ENCODE measurements around the gene TRAF3. TPM values are rescaled to one million over a fixed set of nuclear protein-coding genes. Genes with fewer than 3 reads are reported as not detected.
"Not testable (repeated sequence)": the region's sequence is repeated elsewhere in the genome, so short reads cannot be mapped to it uniquely, and the experiment has no call there.

The TRAF3 gene
- total RNA-seq, 4 donors from 2014 or later: 12.6 to 44.9 (median 28.1) TPM

DNA sequence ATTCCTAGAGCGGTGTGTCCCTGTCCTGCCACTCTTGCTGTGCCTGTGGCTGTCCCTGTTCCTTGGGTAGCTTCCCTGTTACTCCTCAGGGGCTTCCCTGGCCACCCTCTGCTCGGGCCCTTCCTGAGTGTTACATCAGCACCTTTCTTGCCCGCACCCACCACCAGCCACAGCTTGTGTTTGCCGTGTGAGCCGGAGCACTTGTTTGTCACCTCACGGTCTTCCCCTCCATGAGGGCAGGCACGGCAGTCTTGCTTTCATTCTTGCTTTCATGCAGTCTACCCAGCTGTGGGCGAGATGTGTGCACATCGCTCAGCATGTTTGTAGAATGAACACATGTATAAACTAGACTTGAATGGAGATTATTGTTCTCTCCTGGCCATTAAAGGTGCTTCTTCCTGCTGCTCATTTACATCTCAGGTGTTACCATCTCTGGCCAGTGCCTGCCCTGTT lies 42.0 kb downstream of the TRAF3 start:
- DNase-seq (ENCODE audit: low spot score) (no peak), ATAC-seq (ENCODE audit: low FRiP score) (no peak)
- TF ChIP-seq, protein P1, sequence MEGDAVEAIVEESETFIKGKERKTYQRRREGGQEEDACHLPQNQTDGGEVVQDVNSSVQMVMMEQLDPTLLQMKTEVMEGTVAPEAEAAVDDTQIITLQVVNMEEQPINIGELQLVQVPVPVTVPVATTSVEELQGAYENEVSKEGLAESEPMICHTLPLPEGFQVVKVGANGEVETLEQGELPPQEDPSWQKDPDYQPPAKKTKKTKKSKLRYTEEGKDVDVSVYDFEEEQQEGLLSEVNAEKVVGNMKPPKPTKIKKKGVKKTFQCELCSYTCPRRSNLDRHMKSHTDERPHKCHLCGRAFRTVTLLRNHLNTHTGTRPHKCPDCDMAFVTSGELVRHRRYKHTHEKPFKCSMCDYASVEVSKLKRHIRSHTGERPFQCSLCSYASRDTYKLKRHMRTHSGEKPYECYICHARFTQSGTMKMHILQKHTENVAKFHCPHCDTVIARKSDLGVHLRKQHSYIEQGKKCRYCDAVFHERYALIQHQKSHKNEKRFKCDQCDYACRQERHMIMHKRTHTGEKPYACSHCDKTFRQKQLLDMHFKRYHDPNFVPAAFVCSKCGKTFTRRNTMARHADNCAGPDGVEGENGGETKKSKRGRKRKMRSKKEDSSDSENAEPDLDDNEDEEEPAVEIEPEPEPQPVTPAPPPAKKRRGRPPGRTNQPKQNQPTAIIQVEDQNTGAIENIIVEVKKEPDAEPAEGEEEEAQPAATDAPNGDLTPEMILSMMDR (IDR thresholded peaks at IDR 0.05): no peak

DNA sequence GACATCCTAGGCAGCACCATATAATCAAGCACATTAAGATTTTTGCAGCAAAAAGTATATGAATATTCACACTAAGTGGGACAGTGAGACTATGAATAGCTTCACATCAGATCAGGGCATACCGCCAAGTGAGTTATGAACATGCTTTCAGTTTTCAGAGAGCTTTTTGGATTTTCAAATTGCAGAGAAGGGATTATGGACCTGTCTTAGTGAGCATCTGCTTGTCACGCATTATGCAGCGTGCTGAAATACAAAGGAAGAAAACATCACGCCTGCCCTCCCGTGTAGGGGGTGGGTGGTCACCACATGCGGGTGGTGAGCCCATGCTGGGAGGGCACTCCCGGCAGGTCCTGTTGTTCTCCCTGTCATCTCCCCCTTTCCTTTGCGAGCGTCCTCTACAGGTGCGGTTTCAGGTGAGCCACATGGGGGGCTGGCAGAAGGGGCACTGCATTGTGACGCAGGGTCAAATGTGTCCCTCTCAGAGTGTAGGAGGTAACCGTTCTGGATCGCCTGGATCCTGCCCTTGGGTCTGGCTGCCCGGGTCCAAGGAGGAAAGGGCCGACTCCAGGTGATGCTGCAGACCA lies 42.6 kb downstream of the TRAF3 start:
- DNase-seq (ENCODE audit: low spot score): no peak
- no peak for ATAC-seq (ENCODE audit: low FRiP score)
- TF ChIP-seq, protein P1 (IDR thresholded peaks at IDR 0.05): no peak

DNA sequence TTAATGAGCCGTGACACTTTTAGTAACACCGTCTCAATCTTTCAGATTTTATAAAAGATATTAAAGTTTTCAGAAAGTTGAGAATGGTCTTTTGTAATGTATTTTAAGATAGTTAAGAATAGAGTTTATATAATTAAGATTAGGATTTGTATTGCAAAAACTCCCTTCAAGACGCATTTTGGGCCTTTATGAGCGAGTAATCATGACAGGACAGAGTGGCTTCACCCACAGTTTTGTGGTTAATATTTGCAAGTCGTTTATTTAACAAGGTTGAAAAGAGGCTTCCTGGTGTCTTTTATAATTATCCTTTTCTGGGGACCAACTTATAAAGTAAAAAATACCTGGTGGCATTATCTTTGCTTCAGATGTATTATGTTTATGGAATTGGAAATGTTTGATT lies 44.0 kb downstream of the TRAF3 start:
- TF ChIP-seq, protein P1 (IDR thresholded peaks at IDR 0.05): no peak
- DNase-seq (ENCODE audit: low spot score) (no peak), ATAC-seq (ENCODE audit: low FRiP score) (no peak)

DNA sequence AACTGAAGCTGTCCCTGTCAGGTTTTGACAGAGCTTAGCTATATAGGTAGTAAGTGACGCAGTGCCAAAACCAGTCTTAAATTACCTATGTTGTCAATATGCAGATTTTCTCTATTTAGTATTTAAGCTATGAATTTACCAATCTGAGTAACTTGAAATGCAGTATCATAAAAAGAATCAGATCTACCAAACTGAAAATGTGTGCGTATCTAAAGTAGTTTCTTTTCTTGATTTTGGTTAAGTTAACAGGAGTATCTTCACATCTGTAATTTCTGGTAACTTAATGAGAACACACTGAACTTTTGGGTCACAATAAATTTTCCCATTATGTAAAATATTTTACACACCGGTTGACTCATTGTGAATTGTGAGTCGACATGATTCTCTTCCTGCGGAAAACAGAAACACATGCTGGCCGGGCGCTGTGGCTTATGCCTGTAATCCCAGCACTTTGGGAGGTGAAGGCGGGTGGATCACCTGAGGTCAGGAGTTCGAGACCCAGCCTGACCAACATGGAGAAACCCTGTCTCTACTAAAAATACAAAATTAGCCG lies 45.1 kb downstream of the TRAF3 start:
- DNase-seq (ENCODE audit: low spot score): no peak
- TF ChIP-seq, protein P1 (IDR thresholded peaks at IDR 0.05): no peak
- ATAC-seq (ENCODE audit: low FRiP score): no peak

DNA sequence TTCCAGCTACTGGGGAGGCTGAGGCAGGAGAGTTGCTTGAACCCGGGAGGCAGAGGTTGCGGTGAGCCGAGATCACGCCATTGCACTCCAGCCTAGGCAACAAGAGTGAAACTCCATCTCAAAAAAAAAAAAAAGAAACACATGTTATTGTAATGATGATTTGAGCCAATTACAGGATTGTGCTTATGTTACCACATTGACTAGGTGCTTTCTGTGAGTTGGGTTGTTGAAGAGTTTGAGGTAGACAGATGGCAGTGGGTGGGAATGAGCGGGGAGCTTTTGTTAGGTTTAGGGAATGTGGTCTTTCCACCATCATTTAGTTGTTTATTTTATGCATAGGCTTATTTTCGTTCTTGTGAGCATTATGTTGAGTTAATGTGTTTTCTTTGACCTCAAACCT lies 45.6 kb downstream of the TRAF3 start:
- not testable (repeated sequence) for DNase-seq (ENCODE audit: low spot score); ATAC-seq (ENCODE audit: low FRiP score)

DNA sequence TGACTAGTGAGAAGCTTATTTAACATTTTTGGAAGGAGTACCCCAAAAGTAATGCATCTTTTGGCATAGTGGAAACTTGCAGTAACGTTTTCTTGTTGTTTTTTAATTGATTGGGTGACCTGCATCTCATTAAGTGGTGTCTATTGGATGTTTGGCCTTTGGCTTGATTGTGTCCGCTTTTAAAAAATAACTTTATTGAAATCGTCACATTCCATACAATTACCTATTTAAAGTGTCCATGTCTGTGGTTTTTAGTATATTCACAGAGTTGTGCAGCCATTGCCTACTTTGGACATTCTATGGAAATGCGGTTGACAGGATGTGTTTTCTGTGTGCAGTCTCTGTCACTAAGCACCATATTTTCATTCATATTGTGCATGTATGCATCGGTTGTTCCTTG lies 46.3 kb downstream of the TRAF3 start:
- DNase-seq (ENCODE audit: low spot score) (no peak), ATAC-seq (ENCODE audit: low FRiP score) (no peak)
- TF ChIP-seq, protein P1 (IDR thresholded peaks at IDR 0.05): no peak

DNA sequence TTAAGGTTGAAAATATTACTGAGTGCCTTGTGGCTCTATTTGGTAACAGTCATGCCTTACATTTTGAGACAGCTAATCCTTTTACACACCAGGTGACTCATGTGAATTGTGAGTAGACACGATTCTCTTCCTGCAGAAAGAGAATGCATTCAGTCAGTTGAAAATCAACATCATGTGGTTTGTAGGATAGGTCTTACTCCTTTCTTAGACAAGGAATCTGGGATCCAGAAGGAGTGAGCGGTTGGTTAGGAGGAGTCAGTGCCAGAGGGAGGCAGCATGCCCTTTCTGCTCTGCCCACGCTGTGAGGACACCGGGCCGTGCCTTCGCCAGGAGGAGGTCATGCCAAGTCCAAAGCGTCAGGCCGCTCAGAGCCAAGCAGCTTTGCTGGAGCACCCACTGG lies 47.6 kb downstream of the TRAF3 start:
- TF ChIP-seq, protein P1 (IDR thresholded peaks at IDR 0.05): no peak
- DNase-seq (ENCODE audit: low spot score) (no peak), ATAC-seq (ENCODE audit: low FRiP score) (peak; percentile 52)
